GM19328 (cell line): ENCODE measurements around the gene UPB1.
"Not testable (repeated sequence)": the region's sequence is repeated elsewhere in the genome, so short reads cannot be mapped to it uniquely, and the experiment has no call there.

Experiments used
- ATAC-seq: cut with Tn5 transposase; IDR thresholded peaks from one replicate; pipeline ENCODE4 v1.9.1; 2021; ENCODE audit warnings: mild to moderate bottlenecking, moderate library complexity; ENCODE audit not compliant: unreplicated experiment

The UPB1 gene

GRCh38 chr22:24525416-24526037 is 30.4 kb downstream of the UPB1 start:
- no peak for ATAC-seq

GRCh38 chr22:24526191-24526590 is 31.1 kb downstream of the UPB1 start:
- ATAC-seq, result no peak

DNA sequence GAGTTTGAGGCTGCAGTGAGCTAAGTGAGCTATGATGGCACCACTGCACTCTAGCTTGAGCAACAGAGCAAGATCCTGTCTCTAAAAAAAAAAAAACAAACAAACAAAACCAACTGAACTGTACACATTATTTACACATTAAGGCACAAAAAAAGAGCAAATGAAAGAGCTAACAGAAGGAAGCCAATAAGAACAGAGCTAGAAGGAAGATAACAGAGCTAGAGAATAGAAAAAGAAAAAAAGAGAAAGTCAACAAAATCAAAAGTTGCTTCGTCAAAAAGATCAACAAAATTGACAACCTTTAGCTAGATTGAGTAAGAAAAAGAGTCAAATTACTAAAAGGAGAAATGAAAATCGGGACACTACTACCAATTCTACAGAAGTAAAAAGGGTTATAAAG is 34.8 kb downstream of the UPB1 start:
- no peak for ATAC-seq

- ATAC-seq, result not testable (repeated sequence)
Observed at GRCh38 chr22:24530968-24531367, 35.8 kb downstream of the UPB1 start.

DNA sequence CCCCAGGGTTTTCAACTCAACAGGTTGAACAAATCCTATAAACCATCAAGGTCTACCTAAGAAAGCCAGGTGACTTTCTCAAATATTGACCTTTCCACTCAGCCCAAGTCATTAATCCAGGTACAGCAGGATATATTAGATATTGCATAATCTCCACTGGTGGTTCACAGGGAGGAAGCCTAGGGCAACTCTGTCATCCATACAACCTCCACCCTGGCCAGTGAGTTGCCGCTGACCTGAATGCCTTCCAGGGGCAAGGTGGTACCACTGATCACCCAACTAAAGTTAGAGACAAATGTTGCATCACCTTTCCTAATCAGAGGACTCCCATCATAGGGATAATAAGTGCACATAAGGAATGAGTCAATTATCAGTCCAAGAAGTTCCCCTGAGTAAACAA is 36.9 kb downstream of the UPB1 start:
- no peak for ATAC-seq

- no peak for ATAC-seq
Observed at GRCh38 chr22:24535348-24535747, 40.2 kb downstream of the UPB1 start.

GRCh38 chr22:24536089-24536488 is 41.0 kb downstream of the UPB1 start:
- no peak for ATAC-seq

DNA sequence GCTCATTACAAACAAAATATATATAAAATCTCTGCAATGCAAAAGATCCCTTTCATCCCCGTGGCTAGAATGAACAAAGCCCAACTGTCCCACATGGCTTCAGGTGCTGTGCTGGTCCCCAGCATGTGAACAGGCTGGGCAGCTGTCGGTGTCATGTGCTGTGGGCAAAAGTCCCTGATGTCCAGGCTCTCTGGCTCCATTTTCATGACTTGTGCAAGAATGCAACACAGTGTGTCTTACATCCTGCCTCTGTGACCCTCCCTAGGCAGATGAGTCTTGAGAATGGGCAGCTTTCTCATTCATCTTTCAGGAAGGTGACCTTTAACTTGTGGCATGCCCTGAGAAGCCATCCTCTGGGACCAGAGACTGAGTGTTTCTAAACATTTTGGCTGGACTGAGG is 45.3 kb downstream of the UPB1 start:
- no peak for ATAC-seq

- ATAC-seq, result no peak
Observed at GRCh38 chr22:24541681-24542515, 46.8 kb downstream of the UPB1 start.

- ATAC-seq, result no peak
Observed at GRCh38 chr22:24542641-24543040, 47.5 kb downstream of the UPB1 start.

GRCh38 chr22:24543185-24543601 is 48.1 kb downstream of the UPB1 start:
- no peak for ATAC-seq

GRCh38 chr22:24543679-24544243 is 48.6 kb downstream of the UPB1 start:
- ATAC-seq, result no peak

- ATAC-seq, result no peak
Observed at GRCh38 chr22:24548812-24549211, 53.7 kb downstream of the UPB1 start.

GRCh38 chr22:24550028-24550901 is 55.1 kb downstream of the UPB1 start:
- ATAC-seq, result no peak

- ATAC-seq, result no peak
Observed at GRCh38 chr22:24550902-24551435, 55.8 kb downstream of the UPB1 start.

- ATAC-seq, result not testable (repeated sequence)
Observed at GRCh38 chr22:24552503-24553286, 57.6 kb downstream of the UPB1 start.

- ATAC-seq, result no peak
Observed at GRCh38 chr22:24553597-24554312, 58.6 kb downstream of the UPB1 start.

DNA sequence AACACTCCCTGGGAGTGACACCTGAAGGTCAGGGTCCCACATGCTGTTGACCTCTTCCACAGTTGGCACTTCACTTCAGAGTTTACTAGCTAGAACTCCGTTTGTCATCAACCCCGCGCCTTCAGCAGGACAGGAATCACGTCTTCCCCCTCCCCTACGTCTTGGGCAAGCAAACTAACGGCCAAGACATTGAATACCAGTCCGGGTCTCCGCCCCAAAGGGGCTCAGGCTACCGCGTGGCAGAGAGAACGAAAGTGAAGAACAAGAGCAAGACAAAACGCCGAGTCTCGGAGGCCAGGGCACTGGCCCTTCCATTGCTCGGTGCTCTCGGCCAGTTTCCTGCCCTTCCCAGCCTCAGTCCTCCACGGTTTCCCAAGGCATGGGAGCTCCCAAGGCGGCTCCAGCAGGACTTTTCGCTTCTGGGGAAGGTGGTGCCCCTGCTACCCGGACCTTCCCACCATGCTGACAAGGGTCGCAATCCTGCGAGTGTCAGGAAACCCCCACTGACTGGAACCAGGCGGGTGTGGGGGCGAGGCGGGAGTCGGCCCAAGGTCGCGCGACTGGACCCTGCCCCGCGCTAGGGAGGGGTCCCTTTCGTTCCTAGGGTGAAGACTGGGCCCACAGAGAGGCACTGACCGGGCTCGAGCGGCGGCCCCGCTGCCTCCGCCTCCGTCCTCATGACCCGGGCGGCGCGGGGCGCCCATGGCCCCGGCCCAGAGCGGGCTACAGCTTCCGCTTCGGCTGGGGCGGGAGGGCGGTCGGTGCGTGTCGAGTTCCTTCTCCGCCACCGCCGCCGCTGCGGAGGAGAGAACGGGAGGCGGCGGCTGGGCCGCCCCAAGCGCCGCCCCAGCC is 59.4 kb downstream of the UPB1 start, which contains the start of gene GUCD1:
Gene GUCD1, minus strand, starts transcription at position 826 of the 852 bp plus-strand sequence. Its CDS starts 147 bp downstream, at position 679.
- peak; percentile 24 for ATAC-seq
